Measurements from ENCODE around the gene SARDH.

GRCh38 chr9:133732639-133733408 lies 5.3 kb downstream of the SARDH start:
- TF ChIP-seq CTCF (tag by site-specific recombination; IDR thresholded peaks at IDR 0.05) (no peak), REST (tag by site-specific recombination; IDR thresholded peaks at IDR 0.05) (no peak), ZNF26 (tag by site-specific recombination; IDR thresholded peaks at IDR 0.05) (no peak), ZNF354C (tag by site-specific recombination; IDR thresholded peaks at IDR 0.05; ENCODE audit: borderline replicate concordance, low read depth) (no peak), ZNF24 (tag by site-specific recombination; IDR thresholded peaks at IDR 0.05) (no peak), ZNF23 (tag by site-specific recombination; IDR thresholded peaks at IDR 0.05; ENCODE audit: borderline replicate concordance) (no peak), ZBTB21 (tag by site-specific recombination; IDR thresholded peaks at IDR 0.05) (no peak), ZNF174 (tag by site-specific recombination; IDR thresholded peaks at IDR 0.05) (no peak), ZNF335 (tag by site-specific recombination; conservative IDR thresholded peaks at IDR 0.05) (no peak), ZBTB1 (tag by site-specific recombination; IDR thresholded peaks at IDR 0.05) (no peak)

All from HEK293 (cell line).